HG03159 (cell line): ENCODE results near the gene GNB1L.
A peak's percentile ranks its signal among the peaks of the same experiment; 100 is the strongest.

Experiments
- ATAC-seq: cut with Tn5 transposase; IDR thresholded peaks from one replicate; pipeline ENCODE4 v1.9.1; 2021; ENCODE audit warnings: mild to moderate bottlenecking, moderate library complexity; ENCODE audit not compliant: unreplicated experiment

GNB1L gene, protein sequence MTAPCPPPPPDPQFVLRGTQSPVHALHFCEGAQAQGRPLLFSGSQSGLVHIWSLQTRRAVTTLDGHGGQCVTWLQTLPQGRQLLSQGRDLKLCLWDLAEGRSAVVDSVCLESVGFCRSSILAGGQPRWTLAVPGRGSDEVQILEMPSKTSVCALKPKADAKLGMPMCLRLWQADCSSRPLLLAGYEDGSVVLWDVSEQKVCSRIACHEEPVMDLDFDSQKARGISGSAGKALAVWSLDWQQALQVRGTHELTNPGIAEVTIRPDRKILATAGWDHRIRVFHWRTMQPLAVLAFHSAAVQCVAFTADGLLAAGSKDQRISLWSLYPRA

DNA sequence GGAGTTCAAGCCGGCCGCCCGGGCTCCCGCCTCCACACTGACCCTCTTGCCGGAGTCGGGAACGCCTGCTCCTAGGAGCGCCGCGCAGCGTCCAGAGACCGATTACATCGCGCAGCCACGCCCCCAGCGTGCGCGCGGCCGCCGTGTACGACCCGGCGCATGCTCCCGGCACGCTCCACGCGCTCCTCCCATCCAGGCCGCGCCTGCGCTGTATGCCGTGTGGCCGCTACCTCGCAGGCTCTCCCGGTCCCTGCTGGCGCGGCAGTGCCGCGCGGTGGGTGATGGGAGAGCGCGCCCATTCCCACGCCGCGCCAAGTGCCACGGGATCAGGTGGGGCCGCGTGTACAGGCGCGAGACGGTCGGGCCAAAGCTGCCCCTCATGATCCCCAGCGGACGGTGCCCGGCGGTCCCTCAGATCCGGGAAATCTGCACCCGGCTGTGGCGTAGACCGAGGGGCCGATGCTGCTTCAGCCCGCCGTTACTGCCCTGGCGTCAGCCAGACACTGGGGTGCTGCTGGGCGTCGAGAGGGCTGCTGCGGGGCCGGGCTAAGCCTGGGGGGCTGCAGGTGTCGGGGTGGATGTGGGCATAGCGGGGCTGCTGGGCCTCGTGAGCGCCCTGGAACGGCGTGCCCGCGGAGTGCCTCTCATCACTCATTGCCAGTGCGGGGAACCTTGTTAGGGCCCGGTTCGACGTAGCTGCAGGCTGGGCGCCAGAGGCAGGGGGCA is at the start of gene GNB1L, which contains the start of gene RTL10:
Gene GNB1L, minus strand, starts transcription at position 97 of the 726 bp plus-strand sequence. CDS start 33,519 bp downstream, outside the sequence.
Gene RTL10, minus strand, starts transcription at position 97 of the 726 bp plus-strand sequence. CDS start 2,613 bp downstream, outside the sequence.
- ATAC-seq = peak; percentile 84

DNA sequence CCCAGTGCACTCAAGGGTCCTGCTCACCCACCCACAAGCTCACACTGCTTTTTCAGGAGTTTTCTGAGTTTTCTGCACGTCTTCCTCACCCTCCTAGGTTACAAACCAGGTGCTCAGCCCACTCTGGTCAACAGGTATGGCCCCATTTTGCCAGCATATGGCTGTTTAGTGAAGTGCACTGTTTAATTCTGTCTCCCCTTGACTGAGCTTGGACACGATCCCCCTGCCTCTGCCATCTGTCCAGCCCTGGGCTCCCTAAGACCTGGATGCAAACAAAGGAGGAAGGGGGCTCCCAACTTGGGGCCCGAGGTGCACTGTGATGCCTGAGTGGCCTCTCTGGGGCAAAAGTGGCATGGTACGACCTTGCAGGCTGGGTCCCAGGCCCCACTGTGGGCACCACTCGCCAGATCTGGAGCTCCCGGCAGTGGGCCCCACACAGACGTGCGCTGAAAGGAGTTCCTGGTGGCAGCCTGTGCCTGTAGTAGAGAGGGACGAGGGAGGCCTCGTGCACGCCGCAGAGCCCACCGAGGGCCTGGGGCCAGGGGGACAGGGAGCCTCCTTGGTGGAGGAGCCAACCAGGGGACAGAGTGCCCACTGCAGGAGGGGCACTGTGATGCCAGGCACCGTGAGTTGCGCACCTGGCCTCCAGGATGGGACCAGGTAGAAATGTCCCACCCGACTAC is 49.6 kb upstream of the GNB1L start:
- ATAC-seq = no peak

DNA sequence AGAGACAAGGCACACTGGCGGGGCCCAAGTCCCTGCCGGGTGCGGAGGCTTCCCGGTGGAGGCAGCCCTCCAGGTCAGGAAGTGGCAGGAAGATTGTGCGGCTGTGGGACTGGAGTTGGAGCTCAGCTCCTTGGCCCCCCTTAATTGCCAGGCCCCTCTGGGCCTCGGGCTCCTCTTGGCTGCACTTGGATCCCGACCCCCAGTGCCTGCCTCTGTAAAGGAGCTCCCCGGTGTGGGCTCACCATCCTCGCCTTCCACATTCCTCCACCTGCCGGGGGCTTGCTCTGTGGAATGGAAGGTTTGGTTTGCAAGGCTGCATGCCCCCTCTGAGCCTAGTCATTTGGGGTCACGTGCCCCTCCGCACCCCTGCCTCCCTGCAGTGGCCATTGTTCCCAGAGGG is 48.8 kb upstream of the GNB1L start:
- no peak for ATAC-seq

DNA sequence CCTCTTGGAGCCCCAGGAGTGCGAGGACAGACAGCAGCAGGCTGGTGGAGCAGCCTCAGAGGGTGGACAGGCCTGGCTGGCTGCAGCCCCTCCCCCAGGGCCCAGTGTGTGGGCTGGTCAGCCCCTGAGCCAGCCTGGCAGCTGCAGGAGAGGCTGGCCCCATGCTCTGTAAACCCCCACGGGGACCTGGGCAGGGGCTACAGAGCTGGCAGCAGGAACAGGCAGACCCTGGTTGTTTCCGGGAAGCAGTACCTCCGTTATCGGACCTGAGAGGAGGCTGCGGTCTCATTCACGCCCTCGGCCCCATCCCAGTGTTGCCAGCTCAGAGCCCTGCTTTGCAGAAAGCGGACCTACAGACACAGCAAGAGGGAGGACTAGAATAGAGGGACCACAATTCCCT is 48.4 kb upstream of the GNB1L start:
- no peak for ATAC-seq

DNA sequence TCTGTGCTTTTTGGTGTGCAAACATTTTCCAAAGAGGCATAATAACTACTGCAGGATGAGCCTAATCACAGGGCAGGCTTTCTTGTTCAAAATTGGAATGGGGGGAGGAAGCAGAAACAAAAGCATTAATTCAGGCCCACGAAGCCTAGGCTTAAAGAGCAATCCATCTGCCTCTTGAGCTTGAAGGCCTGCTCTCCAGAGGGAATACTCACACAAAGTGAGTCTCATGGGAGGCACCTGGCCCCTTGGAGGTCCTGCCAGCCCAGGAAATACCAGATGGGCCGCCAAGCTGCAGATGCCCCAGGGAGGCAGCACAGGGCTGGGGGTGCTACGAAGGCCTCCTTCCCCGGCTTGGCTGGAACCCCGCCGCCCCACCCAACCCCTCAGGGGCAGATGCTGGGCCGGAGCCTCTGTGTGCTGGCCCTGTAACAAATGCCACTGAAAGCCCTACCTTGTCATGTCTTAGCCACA is 47.6 kb upstream of the GNB1L start:
- ATAC-seq = no peak

DNA sequence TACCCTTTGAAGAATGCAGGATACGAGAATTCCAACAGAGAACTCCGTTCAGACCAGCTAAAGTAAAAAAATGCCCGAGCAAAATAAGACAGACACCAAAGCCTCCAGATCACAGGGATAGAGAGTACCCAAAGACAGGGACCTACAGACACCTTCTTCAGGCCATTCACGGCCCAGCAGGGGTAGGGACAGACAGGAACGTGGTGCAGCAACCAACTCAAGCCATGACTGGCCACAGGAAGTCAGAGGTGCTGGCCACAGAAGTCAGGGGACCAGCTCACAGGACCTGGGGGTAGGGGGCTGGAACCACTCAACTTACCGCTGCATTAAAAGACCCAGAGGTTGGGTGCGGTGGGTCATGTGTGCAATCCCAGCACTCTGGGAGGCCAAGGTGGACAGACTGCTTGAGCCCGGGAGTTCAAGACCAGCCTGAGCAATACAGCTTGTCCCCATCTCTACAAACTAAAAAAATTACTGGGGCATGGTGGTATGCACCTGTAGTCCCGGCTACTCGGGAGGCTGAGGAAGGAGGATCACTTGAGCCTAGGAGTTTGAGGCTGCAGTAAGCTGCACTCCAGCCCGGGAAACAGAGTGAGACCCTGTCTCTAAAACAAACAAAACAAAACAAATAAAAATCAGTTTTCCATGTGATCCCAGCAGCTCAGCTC is 47.0 kb upstream of the GNB1L start:
- no peak for ATAC-seq

DNA sequence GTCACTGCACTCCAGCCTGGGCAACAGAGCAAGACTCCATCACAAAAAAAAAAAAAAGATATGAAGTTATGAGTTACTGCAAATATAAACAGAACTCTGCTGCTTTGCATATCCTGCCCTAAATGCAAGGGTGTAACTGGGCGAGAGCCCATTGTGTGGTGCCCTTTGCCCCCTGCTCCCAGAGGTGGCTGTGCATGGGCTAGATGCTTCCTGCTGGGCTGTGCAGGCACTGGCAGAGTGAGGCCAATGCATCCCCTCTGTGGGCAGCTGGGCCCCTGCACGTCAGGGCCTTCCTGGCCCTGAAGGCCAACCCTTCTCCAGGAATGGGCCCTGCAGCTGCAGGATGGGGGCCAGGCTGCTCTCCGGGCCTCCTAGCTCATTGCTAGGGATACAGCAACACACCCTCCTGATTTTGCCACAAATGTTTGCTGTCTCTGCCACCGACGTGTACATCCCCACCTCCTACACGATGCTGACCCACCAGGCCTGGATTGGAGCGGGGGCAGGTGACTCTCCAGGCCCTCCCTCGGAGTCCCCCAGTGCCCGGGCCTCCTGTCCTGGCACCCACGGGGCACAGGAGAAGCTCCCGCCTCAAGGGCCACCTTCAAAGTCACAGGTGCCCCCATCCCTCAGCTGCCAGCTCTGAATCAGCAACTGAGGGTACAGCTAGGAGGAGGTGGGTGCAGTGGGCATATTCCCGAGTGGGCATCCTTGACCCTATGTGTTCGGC is 46.2 kb upstream of the GNB1L start:
- ATAC-seq = no peak

DNA sequence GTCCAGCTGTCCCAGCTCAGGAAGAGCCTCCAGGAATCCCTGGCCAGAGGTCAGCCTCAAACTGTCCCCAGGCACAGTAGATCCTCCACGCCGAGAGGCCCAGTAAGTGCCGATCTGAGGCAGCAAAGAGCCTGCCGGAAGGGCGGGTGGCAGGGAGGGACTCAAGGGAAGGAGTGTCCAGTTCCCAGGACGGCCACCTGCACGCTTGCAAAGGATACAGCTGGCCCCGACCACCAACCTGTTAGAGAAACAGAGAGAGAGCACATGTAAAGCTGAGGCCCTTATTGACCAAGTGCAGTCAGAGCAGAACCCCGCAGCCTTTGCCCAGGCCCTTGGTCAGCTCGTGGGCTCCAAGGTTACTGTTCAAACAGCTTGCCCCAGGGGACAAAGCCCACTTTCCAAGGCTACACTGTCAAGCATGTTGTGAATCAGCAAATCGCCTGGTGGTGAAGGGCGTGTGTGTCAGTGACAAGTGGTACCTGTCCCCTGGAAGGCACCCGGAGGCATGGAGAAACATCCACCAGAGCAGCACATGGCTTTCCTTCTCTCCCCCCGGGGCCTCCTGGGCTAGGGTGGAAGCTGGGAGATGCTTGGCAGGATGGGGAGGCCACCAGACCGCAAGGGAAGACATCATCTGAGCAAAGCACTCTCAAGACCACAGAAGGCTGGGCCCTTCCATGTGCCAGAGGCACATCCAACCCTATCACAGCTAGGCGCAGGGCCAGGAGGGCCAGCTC is 44.3 kb upstream of the GNB1L start:
- ATAC-seq = no peak

DNA sequence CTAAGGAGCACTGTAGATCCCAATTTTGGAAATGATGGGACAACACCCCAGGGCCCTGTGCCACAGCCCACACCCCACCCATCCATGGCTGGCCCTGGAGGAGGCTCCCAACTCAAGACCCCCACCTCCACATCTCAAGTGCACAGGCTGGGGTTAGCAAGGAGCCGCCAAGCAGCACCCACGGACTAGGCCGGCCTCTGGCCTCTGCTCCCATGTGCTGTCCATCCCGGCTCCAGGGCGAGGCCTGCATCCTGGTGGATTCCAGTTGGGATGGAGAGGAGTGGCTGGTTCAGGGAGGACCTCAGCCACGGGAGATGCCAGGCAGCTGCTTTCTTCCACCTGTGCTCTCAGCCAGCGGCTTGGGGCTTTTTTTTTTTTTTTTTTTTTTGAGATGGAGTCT is 43.5 kb upstream of the GNB1L start:
- ATAC-seq = no peak

DNA sequence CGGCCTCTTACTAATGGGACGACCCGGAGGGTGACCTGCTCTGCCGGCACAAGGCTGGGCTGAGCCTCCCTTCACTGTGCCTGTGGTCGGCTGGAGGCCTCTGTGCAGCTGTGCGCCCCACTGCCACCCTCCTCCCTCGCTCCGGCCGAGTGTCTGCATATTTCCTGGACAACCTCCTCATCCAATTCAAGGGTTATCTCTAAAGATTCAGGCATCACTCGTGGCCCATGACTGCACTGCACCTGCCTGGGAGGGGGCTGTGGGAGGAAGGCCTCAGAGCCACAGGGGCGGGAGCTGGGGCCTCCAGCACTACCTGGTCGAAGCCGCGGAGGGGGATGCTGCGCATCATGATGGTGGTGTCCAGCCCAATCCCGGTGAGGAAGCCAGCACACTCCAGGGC is 43.1 kb upstream of the GNB1L start:
- ATAC-seq = no peak

DNA sequence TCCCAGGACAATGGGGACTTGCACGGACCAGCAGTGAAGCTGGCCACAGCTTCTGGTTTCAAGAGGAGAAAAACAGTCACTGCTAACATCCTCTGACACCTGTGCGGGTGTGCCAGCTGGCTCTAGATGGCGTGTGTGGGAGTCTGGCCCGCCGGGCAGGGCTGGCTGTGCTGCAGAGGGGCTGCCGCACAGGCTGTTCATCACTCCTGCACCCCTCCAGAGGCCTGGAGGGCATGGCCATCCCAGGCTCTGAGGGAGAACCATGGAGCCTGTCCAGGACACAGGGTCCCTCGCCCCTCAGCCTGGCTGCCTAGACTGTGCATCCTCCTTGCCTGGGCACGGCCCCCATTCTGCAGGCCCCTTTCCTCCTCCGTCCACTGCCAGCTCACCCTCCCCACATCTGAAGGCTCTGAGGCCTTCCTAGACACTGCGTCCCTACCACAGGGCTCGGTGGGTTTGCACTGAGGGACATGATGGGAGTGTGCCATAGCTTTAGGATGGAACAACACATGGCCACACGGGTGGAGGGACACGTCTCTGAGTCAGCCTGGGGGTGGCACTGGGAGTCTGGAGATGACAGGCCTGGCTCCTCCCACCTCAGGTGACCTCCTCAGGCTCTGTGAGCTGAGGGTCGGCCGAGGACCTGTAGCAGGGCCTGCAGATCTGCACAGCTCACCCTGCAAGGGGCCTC is 42.1 kb upstream of the GNB1L start:
- ATAC-seq = no peak

DNA sequence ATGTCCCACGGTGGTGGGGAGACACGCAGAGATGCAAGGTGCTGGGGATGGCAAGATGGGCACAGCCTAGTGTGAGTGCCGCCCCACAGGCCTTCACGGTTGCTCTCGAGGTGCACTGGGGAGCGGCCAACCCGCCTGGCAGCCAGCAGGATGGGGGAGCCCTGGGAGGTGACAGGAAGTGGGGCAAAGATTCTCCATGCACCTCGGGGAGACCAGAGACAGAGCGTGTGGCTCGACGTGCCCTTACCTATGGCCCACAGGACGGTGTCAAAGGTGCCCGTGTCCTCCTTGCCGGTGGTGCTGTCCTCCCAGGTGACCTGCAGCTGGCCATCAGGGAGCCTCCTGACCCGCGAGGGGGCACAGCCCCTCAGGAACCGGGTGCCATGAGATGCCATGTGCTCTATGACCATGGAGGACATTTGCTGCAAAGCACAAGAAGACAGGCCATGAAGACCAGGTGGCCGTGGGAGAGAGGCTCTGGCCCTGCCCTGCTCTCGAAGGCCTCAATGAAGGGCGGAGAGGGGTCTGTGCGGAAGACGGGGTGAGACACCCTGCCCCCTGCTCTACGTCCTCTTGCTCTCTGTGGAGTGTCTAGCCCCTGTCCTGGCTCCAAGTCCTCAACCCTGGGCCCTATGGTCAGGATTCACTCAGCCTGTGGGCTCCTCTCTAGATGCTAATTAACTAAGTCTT is 40.6 kb upstream of the GNB1L start:
- no peak for ATAC-seq

DNA sequence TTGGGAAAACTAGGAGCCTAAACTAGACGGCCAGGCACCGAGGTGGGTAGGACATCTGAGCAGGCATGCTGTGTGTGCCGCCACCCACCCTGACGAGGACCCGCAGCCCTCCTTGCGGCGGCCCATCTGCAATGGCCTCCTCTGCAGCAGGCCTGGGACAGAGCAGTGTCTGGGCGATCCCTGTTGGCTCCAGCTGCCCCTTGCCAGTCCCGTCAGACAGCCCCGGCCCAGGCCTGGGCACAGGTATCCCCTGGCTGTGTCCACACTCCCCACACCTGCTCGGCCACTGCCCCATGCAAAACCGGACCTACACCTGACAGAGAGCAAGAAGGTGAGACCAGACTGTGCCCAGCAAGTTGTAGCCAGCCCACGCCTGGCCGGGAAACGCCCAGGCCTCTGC is 38.7 kb upstream of the GNB1L start:
- no peak for ATAC-seq

DNA sequence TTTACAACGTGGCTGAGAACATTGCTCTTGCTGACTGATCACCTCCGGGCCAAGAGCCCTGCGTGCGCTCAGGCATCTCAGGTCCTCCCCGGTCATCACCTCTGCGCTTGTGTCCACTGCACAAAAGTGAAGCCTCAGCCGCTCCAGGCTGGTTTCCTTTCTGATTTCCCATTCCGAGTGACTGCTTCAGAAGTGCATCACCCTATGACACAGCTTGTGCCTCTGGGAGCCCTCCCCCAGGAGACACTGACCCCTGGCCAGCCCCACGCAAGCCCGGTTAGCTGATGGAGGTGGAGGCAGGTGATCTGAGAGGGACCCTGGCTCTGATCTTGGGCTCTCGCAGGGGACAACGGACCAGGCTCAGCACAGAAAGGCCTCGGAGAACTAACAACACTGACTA is 38.3 kb upstream of the GNB1L start:
- ATAC-seq = no peak

DNA sequence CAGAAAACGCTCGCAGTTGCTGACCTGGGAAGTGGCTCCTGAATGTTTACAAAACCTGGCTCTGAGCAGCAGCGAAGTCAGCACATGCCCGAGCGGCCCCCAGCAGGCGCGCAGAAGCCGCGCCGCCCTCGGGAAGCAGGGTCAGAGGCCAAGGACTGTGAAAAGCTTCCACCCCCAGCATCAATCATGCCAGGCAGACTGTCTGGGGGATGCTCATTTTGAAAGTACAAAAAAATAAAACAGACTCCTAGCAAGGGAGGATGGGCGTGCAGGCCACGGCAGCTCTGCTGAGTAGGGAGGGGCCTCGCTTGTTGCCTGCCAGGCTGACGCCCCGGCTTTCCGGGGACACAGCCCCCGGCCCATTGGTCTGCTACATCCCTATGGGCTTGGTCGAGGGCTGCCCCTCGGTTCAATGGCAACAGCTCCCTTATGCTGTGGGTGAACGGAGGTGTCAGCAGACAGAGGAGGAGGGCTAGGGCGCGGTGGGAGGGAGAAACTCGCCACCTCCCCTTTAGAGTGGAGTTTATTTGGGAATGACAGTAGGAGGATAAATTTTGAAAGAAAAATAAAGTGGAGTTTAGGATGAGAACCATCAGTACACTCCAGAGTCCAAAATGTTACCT is 37.7 kb upstream of the GNB1L start:
- no peak for ATAC-seq

DNA sequence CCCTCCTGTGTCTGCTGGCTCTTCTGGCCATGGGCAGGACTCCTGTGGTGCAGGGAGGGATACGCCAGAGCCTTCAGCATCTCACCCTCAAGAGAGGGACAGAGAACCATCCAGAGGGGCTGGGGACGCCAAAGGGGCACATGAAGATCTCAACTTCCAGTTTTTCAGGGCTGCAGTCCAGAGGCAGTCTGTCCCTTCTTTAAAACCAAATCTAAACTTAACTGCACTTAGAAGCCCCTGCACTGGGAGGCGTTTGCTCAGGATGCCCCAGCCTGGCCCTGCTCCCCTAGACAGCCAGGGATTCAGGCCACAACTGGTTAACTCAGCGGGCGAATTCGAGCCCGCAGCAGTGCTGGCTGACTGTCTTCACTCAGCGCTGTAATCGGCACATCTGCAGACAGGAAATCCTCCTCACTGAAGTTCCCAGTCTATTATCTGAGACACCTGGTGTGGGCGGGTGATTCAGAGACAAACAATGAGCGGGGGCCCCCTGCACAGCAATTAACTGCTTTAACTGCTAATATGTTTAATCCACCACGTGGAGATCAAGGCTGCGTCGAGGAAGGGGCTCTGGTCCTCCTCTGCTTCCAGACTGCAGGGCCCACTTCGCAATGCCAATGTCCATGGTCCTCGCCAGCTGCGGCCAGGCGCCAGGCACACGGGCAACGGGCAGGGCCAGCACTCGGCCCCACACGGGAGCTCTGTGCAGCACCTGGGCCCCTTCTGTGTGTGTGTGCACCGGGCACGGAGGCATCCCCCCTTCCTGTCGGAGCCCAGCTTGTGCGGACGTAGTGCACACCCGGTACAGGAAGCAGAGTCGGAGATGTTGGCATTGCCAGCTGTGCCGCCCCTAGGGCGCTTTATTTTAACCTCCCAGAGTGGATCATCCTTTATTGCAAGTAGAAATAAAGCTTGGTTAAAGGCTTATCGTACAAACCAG is 36.9 kb upstream of the GNB1L start:
- no peak for ATAC-seq
